Fibroblast of villous mesenchyme (primary cell): ENCODE results near the gene GDNF. TPM values are rescaled to one million over a fixed set of nuclear protein-coding genes. Genes with fewer than 3 reads are reported as not detected.

Experiments used
- DNase-seq: peaks from one replicate; pipeline ENCODE4 v3.0.0-alpha.2; 2010; ENCODE audit warnings: low read depth
- H3K4me3 ChIP-seq: 2 replicates; pipeline ENCODE4 v1.5.1; 2011; ENCODE audit warnings: low read depth, mild to moderate bottlenecking, low read length
- total RNA-seq: library from RNA; depleted of rRNA; stranded (reverse); fragments of >200 nt; gene quantifications from 2 replicates; pipeline ENCODE4 v1.2.3, GENCODE V29; 2012
- TF ChIP-seq, protein P1 (sequence below): IDR thresholded peaks from 2 replicates; pipeline ENCODE4 v1.5.1; 2012; ENCODE audit warnings: low read depth, mild to moderate bottlenecking, low read length; ENCODE audit not compliant: insufficient read depth

The GDNF gene
- total RNA-seq, 1 donor, result 0.43 TPM

DNA sequence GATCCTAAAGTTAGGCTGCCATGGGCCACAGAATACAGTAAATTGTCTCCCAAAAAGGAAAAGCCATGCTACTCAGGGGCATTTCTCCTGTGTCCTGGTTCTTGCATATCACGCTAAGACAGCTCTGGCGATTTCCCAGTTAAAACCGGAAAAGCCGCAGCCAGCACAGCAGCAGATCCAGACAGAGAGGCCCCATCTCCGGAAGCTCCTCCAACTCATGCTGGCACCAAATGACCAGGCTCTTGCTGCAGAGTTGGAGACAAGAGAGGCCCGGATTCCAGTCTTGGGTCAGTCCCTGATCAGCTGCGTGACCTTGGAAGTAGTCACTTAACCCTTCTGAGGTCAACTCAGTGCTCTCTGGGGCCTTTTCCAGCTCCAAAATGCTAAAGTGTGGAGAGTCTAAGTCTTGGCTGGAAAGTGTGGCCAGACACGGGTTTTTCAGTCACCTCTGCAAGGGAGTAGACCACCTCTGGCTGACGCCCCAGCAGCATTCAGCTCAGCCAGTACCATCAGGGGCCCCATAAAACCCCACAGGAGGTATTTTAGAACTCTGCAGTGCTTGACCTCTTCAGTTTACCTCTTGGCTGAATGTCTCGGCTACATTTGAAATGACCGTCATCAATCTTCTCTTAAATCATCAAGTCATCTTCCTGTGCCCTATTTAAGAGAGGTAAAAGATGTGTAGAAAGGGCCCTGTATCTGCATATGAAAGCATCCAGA lies 16.2 kb downstream of the GDNF start:
- no peak overlapping the region for H3K4me3 ChIP-seq
- TF ChIP-seq, protein P1, sequence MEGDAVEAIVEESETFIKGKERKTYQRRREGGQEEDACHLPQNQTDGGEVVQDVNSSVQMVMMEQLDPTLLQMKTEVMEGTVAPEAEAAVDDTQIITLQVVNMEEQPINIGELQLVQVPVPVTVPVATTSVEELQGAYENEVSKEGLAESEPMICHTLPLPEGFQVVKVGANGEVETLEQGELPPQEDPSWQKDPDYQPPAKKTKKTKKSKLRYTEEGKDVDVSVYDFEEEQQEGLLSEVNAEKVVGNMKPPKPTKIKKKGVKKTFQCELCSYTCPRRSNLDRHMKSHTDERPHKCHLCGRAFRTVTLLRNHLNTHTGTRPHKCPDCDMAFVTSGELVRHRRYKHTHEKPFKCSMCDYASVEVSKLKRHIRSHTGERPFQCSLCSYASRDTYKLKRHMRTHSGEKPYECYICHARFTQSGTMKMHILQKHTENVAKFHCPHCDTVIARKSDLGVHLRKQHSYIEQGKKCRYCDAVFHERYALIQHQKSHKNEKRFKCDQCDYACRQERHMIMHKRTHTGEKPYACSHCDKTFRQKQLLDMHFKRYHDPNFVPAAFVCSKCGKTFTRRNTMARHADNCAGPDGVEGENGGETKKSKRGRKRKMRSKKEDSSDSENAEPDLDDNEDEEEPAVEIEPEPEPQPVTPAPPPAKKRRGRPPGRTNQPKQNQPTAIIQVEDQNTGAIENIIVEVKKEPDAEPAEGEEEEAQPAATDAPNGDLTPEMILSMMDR, result no peak
- no peak for DNase-seq

DNA sequence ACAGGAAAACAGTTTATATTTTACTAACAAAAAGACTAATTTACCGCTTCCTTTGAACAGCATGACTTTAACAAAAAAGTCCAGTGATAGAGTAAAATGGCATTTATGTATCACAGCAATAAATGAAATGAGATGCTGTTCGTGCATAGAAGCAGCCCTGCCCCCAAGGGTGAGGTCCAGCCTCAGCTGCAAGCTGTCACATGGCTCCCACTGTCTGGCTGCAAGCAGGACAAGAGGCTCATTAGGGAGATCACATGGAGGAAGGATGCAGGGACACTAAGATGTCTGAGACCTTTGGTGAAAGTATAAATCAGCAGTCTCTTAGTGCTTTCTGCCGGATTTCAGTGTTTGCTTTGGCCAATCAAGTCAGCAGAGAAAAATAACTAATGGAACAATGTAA lies 23.0 kb downstream of the GDNF start:
- DNase-seq, result no peak
- H3K4me3 ChIP-seq, result no peak overlapping the region
- TF ChIP-seq, protein P1, result no peak

DNA sequence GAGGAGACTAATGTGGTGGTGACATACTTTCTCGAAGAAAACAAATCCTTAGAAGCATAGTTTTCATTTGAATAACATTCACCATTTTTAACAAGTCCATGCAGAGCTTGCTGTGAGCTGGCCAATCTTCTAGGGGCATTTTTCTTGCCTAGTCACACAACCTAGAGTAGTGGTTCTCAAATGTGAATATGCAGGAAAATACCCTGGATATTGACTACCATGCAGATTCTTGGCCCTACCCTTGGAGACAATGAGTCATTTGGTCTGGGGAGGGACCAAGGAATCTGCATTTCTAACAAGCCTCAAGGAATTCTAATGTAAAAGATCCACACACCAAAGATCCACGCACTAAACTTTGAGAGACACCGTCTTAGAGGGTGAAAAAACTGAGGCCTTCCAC lies 23.5 kb downstream of the GDNF start:
- TF ChIP-seq, protein P1, result no peak
- no peak overlapping the region for H3K4me3 ChIP-seq
- DNase-seq, result no peak

DNA sequence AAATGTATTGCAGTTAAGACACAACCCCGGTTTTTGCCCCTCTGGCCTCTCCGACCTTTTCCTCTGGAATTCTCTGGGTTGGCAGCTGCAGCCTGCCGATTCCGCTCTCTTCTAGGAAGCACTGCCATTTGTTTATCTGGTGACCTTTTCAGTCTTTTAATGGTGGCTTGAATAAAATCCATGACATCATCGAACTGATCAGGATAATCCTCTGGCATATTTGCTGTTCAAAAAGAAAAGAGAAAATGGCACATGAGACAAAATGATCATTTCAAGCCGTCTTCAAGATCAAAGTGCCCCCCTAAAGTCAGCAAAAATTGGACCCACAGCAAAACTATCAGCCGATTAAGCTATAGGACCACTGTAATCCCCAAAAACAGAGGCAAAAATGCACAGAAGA lies 23.9 kb downstream of the GDNF start:
- TF ChIP-seq, protein P1, result no peak
- no peak for DNase-seq
- no peak overlapping the region for H3K4me3 ChIP-seq

DNA sequence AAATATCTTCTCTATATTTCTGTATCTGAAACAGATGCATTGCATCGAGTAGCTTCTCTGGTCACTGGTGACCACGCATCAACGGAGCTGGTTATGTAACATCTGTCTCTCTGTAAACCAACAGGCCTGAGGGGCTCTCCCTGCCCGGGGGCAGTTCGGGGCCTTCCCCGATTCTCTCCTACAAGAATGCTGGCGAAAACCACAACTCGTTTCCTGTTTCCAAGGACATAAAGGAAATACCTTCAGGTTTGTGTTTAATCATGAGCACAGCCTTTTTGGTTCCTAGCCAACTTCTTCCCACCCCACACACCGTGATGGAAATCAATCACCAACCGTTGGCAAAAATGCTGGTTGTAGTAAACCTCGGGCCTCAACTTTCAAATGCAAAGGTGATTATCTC lies 25.1 kb downstream of the GDNF start:
- no peak for DNase-seq
- TF ChIP-seq, protein P1, result no peak

DNA sequence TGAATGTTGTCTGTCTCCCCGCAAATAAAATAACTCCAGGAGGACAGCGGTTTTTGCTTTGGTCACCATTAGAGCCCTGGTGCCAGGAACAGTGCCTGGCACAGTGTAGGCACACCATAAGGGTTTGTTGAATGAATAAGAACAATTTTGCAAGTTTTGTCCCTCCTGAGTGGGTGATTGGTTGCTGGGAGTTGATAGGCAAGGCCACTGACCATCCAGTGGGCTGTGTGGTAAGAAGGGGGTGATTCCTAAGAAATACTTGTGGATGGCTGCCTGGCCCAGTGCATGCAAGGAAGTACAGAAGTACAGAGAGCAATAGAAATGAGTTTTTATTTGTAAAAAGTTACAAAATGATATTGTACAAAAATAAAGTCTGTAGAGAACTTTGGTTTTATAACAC lies 27.5 kb downstream of the GDNF start:
- no peak overlapping the region for H3K4me3 ChIP-seq
- TF ChIP-seq, protein P1, result no peak
- DNase-seq, result no peak

More for the DNA sequence above, 25.1 kb downstream of the GDNF start:
- no peak overlapping the region for H3K4me3 ChIP-seq

DNA sequence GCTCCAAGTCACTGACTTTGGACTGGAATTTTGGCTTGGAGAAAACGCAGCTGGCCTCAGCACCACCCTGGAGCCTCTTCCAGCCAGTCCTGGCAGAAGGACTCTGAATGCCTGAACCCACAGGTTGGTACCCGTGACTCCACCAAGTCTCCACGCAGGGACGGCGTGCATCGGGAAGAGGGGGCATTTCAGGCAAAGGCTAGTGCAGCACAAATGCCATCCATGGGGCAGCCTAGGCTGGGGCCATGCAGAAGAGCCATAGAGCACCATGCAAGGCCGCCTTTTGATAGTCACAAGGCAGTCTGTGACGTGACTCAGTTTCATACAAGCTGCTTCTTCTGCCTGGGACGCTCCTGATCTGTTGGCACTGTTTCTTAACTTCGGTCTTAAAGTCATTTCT lies 28.0 kb downstream of the GDNF start:
- TF ChIP-seq, protein P1, result no peak
- no peak for DNase-seq
- no peak overlapping the region for H3K4me3 ChIP-seq
